ENCODE measurements around the gene CCDC116.

DNA sequence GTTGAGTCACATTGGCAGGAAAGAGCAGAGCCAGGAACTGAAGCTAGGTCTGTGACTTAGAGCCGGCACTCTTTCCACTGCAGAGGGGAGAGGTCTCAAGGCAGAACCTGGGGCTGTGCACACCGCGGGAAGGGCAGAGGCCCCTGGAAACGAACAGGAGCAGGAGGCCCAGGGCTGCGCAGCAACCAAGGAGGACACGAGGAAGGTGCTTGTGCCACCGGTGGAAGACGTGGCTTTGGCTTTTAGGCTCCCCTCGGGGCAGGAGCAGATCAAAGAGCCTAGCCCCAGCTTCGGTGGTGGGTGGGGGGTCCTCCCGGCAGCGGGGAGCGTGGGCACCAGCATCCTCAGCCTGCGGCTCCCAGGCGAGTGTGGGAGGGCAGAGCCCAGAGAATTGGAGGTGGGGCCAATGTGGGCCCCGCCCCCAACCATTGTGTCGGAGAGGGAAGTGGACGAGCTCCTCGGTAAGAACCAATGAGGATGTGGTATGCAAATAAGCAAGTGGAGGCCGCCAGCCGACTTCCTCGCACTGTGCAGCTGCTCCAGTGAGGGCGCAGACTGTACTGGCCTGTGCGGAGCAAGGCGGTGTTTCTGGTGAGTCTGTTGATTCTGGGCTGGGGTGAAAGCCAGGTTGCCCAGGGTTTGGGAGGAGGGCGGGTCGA is at the start of gene CCDC116:
- TF ChIP-seq CTCF (IDR thresholded peaks at IDR 0.05; ENCODE audit: low read depth, low read length) (no peak), POLR2A (IDR thresholded peaks at IDR 0.05; ENCODE audit: extremely low read depth, insufficient read length) (peak; percentile 49), MYC (IDR thresholded peaks at IDR 0.05; ENCODE audit: low read depth, low read length) (0 out of 2 replicates have a peak, but pooled peaks have one; percentile 10)

All from NB4 (cell line).